ENCODE results near the gene MLC1.

MLC1 gene

DNA sequence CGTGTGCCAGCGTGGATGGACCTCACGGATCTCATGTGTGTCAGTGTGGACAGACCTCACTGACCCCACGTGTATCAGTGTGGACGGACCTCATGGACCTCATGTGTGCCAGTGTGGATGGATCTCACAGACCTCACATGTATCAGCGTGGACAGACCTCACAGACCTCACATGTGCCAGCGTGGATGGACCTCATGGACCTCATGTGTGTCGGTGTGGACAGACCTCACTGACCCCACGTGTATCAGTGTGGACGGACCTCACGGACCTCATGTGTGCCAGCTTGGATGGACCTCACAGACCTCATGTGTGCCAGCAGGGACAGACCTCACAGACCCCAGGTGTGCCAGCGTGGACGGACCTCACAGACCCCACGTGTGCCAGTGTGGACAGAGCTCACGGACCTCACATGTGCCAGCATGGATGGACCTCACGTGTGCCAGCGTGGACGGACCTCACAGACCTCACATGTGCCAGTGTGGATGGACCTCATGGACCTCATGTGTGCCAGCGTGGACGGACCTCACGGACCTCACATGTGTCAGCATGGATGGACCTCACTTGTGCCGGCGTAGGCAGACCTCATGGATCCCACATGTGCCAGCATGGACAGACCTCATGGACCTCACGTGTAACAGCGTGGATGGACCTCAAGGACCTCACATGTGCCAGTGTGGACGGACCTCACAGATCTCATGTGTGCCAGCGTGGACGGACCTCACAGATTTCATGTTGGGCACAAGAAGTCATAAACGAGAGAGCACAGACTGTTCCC, 45.4 kb downstream of the MLC1 start:
- no peak for DNase-seq (ENCODE audit: extremely low read depth in 1 of 2, low read depth in 1 of 2)

DNA sequence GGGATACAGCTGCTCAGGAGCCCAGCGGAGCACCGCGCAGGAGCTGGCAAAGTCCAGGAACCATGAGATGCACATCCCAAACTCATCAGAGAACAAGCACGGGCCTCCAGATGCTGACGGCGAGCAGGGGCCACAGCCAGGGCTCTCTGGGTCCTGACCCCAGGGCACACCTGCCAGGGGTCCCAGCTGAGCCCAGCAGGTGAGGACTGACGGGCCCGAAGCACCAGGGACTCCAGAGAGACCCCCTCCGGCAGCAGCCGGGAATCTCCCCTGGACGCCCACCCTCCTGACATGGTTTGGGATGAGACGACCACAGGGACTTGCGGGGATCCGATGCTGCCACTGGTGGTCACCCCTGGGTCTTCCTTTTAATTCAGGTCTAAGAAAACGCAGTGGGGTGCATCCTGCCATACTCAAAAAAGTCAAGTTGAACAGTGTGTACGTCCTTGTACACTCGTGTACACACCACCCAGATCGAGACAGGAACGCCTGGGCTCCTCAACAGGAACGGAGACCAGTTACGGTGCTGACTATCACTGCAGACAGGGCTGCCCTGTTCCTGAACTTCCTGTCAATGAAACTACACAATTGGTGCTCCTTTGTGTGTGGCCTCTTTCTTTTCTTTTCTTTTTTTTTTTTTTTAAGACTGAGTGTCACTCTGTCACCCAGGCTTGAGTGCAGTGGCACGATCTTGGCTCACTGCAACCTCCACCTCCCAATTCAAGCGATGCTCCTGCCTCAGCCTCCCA, 49.1 kb downstream of the MLC1 start:
- DNase-seq (ENCODE audit: extremely low read depth in 1 of 2, low read depth in 1 of 2) = no peak

DNA sequence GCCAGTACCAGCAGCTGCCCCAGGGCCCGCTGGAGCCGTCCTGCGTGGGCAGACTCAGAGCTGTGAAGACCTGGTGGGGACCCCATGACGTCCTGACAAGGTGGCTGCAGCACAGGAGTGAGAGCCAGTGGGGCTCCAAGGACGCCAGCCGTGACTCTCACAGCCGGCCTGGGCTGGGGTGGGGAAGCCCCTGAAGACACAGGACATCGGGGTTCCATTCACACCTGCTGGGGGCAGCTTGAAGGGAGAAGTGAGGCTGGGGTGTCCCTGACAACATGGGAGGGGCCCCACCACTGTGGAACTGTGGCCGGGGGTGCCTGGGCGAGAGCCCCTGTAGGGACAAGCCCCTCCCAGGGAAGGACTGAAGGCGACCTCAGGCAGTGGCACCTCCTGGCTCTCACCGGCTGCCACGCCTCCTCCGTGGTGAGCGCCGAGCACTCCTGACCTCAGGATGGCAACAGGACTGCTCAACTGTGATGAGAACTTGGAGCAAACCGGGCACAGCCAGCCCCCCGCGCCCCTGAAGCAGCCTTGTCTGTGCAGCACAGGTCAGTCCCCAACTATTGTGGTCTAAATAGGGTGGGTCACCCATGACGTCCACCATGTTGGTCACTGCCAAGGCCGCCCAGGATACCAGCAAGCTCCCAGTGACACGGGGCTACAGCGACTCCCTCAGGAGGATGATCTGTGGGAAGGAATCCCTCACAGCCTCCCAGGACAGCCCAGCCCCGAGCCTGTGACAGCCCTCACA, 49.9 kb downstream of the MLC1 start:
- no peak for DNase-seq (ENCODE audit: extremely low read depth in 1 of 2, low read depth in 1 of 2)

DNA sequence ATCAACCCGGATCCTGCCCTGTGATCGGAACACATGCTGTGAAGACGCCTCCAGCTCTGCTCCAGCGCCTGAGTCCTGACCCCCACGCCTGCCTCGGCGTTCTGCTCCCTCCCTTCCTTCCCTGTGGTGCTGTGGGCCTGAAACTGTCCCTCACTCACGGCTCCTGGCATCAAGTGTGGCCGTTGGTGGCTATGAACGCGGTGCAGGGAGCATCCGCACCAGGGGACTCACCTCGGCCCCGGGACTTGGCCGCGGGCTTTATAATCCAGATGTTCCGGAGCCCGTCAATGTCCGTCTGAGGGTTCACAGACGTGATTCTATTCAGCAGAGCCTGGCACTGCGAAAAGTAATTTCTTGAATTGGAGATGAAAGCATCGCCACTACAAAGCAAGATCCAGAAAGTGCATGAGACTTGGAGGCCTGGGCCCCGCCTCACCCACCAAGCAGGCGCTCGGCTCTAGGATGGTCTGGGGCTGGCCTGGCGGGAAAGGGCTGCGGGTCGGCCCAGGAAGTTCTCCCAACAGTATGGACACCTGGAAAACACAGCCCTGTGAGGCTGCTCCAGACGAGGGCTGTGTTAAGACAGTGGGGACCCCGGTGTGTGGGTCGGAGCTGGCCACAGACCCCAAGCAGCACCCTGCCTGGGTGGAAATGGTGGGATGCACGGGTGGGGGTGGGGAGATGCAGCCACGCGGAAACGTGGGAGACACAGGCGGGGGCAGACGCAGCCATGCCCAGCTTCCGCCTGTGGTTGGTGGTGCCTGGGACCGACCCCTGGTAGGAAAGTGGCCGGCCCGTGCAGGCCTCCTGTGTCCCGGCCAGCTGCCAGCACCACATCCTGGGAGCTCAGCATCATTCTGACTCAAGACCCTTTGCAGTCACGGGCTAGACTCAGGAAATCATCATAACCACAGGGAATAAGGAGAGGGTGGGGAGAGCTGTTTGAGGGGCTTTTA, 50.8 kb downstream of the MLC1 start:
- no peak for DNase-seq (ENCODE audit: extremely low read depth in 1 of 2, low read depth in 1 of 2)

DNA sequence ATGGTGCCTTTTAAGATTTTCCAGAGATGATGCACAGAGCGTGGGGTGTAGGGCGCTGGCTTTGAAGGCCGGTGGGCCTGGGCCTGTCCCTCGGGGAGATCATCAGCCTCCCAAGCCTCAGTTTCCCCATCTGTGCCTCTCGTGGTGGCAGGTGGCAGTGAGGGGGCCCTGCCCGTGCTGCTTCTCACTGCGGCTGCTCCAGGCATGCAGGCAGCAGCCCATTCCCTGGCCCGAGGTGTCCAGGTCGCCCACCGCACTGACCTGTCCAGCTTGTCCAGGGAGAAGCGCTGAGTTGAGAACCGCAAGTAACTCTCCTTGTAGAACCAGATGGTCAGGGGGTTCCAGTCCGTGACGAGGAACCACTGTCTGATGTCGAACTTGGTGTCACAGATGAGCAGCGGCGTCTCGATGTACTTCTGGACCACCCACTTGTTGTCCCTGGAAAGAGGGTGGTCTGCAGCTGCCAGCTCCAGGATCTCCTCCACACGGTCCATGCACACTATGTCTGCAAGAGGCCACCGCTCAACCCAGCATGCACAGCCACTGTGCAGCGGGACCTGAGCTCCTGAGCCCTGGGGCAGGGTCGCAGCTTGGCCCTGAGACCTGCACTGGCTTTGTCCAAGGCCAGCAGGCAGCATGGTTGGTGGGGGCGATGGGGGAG, 52.2 kb downstream of the MLC1 start:
- no peak for DNase-seq (ENCODE audit: extremely low read depth in 1 of 2, low read depth in 1 of 2)

DNA sequence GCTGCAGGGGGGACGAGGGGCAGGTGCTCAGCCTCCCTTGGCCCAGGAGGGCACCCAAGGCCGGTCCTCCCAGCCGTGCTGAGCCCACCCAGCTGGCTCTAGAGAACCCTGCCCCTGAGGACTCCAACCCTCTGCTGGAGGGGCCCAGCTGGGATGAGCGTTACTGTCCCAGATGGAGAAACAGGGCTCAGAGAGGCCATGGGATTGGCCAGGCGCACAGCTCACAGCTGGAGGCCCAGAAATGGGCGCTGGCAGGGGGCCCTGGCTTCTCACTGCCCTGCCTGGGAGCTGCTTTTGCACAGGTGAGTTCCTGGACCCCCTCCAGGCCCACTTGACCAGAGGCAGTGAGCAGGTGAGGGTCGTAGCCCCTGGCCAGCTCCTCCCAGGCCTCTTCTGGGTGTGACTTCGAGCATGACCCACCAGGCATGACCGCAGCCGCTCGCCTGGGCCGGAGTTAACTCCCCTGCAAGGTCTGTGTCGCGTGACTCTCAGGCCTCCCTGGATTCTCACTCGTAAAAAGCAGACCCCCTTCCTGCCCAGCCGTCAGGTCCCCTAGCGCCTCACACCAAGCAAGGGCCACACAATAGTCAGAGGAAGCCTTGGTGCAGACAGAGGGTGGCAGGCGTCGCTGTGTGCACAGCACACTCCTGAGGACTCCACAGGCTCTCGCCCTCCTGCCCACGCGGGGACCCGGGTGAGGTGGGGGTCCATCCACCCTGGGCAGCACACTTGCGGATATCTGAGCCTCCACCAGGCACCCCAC, 52.9 kb downstream of the MLC1 start:
- no peak for DNase-seq (ENCODE audit: extremely low read depth in 1 of 2, low read depth in 1 of 2)

DNA sequence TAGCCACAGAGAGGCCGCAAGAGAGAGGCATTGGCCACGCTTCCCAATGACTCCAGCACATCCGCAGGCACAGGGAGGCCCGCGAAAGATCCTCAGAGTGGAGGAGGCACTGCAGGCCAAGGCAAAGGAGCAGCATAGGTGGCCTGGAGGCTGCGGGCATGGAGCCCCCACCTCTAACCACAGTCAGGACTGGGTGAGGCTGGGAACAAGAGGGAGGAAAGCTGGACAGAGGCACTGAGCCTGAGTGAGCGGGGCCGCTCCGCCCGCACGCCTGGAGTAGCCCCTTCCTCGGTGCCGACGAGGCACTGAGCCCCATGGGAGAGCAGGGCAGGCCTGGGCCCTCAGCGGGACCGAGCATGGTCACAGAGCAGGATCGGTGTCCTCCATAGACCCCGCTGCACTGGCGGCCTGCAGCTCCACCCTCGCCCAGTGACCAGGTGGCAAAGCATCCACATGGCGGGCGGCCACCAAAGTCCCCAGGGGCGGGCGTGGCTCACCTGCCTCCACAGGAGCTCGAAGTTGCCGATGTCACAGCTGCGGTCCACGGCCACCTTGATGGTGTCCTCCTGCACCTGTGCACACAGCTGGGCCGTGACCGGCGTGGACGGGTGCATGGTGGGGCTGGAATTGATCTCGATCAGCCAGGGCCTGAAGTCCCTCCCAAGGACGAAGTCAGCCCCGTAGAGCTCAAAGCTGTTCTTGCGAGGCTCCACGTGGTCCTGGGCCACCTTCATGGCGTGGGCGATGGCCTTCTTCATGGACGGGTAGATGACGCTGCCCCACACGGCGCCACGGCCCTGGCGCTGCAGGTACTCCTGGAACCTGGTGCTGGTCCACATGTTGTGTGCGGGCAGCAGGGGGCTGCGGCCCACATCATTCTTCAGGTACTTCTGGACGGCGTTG, 53.8 kb downstream of the MLC1 start:
- DNase-seq (ENCODE audit: extremely low read depth in 1 of 2, low read depth in 1 of 2) = no peak

DNA sequence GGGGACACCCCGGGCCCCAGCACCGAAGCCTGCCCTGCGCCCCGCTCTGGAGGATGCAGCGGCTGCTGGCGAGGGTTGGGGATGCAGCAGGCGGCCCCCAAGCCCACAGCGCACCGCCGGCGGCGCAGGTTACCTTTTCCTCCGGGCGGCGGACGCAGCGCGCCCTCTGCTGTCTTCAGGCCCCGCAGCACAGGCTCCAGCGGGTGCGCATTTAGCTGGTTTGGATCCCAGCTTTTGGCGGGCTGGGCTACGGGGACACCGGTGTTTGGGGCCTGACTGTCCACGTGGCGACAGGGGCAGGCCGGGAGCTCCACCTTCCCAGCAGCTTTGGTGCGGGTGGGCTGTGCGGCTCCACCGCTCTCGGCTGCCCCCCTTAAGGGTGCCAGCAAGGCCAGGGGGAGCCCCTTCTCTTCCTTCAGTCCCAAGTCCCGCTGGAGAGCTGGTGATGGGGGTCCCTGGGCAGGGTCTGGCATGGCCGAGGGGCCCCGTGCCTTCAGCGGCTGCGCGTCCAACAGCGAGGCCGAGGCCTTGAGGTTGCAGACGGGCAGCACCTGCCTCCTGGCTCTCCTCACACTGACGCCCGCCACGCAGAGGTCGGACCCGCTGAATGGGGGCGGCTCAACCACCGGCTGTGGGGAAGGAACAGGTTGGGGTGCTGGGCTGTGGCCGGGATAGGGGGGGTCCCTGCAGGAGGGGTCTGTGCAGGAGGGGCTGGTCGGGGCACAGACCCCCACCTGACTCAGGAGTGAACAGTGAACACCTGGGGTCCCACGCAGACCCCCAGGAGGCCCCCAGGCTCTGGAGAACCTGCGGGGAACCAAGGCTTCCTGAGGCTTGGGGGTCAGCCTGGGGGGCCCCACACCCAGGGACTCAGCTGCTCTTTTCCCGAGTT, 54.7 kb downstream of the MLC1 start:
- peak; percentile 70 to 73 for DNase-seq (ENCODE audit: extremely low read depth in 1 of 2, low read depth in 1 of 2)

DNA sequence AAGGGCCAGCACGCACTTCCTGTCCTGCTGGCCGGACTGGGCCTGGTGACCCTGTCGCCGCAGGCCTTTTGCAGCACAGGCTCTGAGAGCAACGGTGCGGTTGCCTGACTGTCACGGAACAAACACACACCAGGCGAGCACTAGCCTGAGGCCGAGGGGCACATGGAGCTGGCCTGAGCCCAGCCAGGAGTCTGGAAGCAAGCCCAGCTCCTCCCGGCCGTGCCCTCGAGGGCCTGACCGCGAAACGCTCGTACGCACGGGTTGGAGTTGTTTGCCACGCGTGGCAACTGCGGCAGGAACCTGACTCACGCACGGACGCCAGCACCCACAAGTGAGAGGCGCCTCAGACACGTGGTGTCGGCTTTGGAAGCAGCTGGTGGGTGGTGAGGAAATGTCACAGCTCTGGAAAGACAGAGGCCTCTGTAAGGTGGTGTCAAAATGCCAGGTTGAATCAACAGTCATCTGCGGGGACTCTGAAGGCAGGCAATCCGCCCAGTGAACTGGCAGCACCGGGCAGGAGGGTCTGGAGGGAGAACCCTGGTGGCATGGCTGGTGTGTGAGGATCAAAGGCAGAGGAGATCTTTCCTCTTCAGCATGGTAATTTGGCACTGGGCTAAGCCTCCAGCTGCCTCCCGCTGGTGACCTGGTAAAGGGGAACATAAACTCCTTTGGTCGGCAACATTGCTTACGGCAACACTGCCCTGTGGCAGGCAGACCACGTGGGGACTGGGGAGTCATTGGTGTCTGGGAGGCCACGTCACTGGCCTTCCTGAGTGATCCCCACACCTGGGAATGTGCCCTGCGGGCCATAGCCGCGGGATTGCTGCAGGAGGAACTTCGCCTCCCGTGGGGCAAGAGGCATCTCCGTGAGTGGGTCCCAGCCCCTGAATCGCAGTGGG, 57.3 kb downstream of the MLC1 start:
- peak in 1 of 2 donors; percentile 42 for DNase-seq (ENCODE audit: extremely low read depth in 1 of 2, low read depth in 1 of 2)

DNA sequence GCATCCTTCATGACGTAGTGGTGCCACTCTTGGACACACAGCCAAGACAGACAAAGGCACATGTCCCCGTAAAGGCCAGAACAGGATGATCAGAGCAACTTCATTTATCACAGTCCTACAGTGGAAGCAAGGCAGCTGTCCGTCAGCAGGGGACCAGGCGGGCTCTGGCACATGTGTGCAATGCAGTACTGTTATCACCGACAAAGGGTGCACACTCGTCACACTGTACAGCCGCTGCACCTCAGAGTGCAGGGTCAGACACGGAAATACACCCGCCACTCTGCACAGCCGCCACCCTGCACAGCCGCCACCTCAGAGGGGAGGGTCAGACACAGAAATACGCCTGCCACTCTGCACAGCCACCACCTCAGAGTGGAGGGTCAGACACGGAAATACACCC, 59.2 kb downstream of the MLC1 start:
- no peak for DNase-seq (ENCODE audit: extremely low read depth in 1 of 2, low read depth in 1 of 2)

DNA sequence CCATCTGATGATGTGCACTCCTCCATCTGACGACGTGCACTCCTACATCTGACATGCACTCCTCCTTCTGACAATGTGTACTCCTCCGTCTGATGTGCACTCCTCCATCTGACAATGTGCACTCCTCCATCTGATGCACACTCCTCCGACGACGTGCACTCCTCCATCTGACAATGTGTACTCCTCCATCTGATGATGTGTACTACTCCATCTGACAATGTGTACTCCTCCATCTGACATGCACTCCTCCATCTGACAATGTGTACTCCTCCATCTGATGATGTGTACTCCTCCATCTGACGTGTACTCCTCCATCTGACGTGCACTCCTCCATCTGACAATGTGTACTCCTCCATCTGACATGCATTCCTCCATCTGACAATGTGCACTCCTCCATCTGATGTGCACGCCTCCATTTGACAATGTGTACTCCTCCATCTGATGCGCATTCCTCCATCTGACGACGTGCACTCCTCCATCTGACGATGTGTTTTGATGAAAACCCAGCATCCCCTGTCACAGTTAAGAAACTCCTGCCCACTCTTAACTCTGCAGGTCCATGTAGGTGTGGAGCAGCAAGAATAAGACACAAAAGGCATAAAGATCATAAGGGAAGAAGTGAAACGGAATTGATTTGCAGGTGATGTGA, 62.9 kb downstream of the MLC1 start:
- no peak for DNase-seq (ENCODE audit: extremely low read depth in 1 of 2, low read depth in 1 of 2)

DNA sequence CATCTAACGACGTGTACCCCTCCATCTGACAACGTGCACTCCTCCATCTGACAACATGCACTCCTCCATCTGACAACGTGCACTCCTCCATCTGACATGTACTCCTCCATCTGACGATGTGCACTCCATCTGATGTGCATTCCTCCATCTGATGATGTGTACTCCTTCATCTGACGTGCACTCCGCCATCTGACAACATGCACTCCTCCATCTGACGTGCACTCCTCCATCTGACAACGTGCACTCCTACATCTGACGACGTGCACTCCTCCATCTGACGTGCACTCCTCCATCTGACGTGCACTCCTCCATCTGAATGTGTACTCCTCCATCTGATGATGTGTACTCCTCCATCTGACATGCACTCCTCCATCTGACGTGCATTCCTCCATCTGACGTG, 64.6 kb downstream of the MLC1 start:
- no peak for DNase-seq (ENCODE audit: extremely low read depth in 1 of 2, low read depth in 1 of 2)

DNA sequence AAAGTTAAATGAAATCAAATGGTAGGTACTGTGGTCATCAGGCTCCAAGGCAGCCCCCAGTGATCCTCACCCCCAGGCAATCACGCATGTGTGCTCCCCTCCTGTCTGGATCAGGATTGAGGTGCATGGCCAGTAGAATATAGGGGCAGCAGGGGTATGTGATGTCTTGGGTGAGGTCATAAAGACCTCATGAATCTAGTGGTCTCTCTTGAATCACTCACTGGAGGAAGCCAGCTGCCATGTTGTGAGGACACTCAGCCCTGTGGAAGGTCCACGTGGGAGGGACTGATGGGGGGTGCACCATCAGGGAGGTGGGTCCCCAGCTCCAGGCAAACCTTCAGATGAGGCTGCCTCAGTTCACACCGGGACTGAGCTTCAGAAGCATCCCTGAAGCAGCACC, 65.9 kb downstream of the MLC1 start:
- no peak for DNase-seq (ENCODE audit: extremely low read depth in 1 of 2, low read depth in 1 of 2)

DNA sequence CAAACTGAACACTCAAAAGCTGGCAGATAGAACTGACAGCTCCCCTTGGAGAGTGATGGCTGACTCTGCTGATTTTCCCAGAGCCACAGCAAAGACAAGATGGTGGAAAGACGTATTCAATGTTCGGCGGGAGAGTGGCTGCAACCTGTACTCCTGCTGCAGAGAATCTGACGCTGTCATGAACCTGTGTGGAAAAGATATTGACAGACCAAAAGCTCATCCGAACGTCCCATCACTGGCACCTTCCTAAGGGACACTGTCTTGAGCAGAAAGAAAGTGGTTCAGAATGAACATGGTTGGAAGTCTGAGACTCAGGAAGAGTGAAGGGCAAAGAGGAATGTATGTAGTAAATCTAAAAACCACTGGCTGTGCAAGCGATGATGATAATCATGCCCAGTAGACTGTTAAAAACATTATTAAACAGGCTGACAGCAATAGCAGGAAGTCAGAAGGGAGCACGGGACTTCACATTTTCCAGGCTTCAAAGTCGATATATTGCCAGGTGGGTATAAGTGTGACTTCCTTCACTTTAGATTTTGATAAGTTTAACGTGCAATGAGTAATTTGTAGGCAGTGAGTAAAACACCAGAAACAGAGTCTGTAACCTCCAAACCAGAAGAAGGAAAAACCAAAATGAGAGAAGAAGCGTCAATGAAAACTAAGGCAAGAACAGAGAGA, 66.5 kb downstream of the MLC1 start:
- peak in 1 of 2 donors; percentile 37 for DNase-seq (ENCODE audit: extremely low read depth in 1 of 2, low read depth in 1 of 2)

DNA sequence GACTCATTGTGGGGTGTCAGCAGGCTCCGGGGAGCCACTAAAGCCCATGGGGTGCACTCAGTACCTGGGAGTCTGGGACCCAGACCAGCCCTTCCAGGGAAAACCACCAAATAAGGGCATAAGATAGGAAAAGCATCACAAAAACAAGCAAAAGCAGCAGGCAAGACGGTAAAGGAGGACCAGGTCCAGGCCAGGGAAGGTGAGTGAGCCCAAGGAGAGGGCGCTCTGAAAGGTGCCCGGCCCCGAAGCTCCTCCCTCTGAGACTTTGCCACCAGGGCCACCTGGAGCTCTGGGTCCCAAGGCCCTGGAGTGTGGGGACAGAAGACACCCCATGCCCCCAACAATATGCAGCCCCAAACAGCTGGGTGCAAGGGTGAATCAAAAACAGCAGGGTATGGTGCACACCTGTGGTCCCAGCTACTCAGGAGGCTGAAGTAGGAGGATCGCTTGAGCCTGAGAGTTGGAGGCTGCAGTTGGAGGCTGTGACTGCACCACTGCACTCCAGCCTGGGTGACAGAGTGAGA, 67.5 kb downstream of the MLC1 start:
- no peak for DNase-seq (ENCODE audit: extremely low read depth in 1 of 2, low read depth in 1 of 2)
